Stimulated activated CD4-positive, alpha-beta T cell treated with anti-CD3 and anti-CD28 coated beads, TNF-alpha, amount 100 ng/mL, for 48 hours (primary cell): Measurements from ENCODE around the gene KNSTRN.

Experiments used
- DNase-seq, 3 donors: peaks; one replicate each; pipeline ENCODE4 v3.0.0-alpha.2; 2020; ENCODE audit warnings: low read depth in 3 of 3

Gene KNSTRN

DNA sequence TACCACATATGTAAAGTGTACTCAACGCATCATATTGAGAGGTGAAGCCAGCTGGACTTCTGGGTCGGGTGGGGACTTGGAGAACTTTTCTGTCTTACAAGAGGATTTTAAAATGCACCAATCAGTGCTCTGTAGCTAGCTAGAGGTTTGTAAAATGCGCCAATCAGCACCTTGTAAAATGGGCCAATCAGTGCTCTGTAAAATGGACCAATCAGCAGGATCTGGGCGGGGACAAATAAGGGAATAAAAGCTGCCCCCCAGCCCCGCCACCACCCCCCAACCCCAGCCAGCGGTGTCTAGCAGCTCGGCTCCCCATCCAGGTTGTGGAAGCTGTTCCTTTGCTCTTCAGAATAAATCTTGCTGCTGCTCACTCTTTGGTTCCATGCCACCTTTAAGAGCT is 16.8 kb downstream of the KNSTRN start:
- no peak for DNase-seq

- DNase-seq, result peak; percentile 85 to 89 (median 86)
These were observed 23.2 kb downstream of the KNSTRN start, which contains the start of gene IVD for GRCh38 chr15:40405501-40406381. IVD (plus strand) TSS chr15:40405795; CDS start chr15:40405828, 33 bp downstream.

GRCh38 chr15:40407330-40407990 is 24.9 kb downstream of the KNSTRN start:
- DNase-seq, result no peak

- no peak for DNase-seq
These were observed 26.8 kb downstream of the KNSTRN start for GRCh38 chr15:40409366-40409765.

DNA sequence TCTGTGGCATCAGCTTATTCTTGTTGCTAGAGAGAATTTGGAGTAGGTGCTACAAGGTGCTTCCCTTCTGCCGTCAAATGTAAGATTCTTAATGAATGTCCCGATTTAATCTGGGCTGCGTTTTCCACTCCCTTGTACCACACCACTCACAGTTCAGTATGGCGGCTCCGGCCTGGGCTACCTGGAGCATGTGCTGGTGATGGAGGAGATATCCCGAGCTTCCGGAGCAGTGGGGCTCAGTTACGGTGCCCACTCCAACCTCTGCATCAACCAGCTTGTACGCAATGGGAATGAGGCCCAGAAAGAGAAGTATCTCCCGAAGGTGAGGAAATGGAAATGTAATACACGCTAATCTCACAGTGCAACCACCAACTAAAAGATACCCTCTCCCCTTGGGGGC is 28.0 kb downstream of the KNSTRN start:
- no peak for DNase-seq

DNA sequence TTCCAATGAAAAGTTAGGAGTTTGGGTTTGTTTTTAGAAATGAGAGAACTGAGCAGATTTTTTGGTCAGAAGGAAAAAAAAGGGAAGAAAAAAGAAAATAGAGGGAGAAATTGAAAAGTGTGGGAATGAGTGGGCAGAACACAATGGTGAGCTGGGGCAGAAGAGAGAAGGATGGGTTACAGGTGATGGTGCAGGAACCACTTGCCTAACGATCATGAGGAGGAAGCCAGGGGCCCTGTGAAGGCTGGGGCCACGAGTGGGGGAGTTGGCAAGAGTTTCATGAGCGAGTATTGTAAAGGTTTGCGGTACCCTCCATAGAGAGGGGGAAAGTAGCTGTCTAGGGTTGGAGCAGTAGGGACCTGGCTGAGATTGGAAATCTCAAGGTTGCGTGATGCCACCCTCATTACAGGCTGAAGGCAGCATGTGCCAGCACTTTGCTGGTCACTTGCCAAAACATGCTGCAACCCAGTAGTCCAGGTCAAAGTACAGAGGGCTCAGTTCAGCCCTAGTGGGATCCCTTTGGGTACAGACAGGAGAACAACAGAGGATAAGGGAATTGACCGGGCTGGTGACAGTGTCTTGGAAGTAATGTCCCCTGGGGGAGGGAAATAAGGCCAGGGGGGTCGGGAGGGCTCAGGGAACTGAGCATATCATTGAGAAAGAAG is 29.7 kb downstream of the KNSTRN start:
- no peak for DNase-seq

DNA sequence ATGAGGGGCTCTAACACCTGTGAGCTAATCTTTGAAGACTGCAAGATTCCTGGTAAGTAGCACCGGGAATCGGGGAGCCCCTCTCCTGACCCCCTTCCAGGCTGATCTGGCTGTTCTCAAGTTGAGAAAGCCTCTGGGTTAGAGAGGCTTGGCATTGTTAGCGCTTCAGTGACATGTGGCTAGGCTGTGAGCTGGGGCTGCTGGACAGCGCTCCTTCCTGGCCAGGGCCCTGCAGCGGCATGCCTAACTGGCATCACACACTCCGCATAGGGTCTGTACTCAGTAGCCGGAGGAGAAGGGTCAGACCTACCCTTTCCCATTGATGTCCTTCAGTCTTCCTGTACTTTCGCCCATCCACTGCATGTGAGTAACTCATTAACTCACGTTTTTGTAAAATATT is 30.5 kb downstream of the KNSTRN start:
- no peak for DNase-seq

DNA sequence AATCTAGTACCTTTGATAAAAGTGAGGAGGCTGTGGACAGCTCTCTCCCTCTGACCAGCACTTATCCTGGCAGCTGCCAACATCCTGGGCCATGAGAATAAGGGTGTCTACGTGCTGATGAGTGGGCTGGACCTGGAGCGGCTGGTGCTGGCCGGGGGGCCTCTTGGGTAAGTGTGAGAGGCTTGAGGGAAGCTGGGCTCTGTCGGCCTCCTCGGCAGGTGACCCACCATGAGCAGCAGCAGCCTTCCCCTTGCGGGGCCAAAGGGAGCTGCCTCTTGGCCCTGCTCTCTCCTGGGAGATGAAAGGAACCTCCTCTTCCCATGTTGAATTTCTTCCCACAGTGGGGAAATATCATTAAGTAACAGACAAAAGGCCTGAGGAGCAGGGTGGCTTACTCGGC is 32.3 kb downstream of the KNSTRN start:
- no peak for DNase-seq

GRCh38 chr15:40415226-40415625 is 32.7 kb downstream of the KNSTRN start:
- no peak for DNase-seq

- no peak for DNase-seq
These were observed 33.5 kb downstream of the KNSTRN start for GRCh38 chr15:40416056-40416455.

- no peak for DNase-seq
These were observed 35.6 kb downstream of the KNSTRN start for GRCh38 chr15:40418126-40418525.

DNA sequence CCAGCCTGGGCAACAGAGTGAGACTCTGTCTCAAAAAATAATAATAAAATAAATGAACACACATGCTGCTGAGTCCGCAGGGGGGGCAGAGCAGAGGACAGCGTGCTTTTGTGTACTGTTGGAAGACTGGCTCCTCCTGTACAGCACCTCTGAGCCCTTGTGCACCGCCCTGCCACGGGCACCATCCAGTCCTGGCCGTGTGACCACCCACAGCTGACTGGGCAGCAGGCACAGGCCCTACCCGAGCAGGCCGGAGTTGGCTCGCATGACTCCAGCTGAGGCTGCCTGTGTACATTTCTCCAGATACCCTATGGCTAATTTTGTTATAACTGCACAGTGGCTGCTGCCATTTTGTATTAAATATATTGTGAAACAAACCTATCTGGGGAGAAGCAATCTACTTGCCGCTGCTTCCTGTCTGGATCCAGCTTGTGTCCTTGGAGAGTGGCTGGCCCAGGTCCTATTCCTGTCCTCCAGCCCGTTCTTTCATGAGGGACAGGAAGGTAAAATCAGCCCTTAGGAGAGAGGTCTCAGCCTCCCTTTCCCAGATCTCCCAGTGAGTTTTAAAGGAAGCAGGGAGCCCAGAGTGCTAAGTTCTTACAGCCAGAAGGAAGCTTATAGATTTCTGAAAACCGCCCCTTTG is 37.7 kb downstream of the KNSTRN start:
- DNase-seq, result no peak

DNA sequence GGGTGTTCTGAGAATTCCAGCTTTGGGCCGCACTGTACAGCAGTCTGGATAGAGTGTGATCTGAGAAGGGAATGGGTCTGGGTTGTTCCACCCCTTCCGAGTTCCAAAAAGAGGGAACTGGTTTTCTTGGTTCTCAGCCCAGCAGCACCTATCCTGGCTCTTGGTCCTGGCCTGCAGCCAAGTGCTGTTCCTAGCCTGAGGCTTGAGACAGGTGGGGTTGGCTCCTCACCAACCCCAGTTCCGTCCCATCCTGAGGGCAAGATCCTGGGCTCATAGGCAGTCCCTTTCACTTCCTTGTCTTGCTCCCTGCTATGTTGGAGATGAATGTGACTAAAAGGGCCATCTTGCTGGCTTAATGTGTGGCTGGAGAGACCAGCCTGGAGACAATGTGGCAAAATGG is 38.3 kb downstream of the KNSTRN start:
- DNase-seq, result no peak

GRCh38 chr15:40421246-40422157 is 39.0 kb downstream of the KNSTRN start:
- peak; percentile 67 to 74 (median 70) for DNase-seq

DNA sequence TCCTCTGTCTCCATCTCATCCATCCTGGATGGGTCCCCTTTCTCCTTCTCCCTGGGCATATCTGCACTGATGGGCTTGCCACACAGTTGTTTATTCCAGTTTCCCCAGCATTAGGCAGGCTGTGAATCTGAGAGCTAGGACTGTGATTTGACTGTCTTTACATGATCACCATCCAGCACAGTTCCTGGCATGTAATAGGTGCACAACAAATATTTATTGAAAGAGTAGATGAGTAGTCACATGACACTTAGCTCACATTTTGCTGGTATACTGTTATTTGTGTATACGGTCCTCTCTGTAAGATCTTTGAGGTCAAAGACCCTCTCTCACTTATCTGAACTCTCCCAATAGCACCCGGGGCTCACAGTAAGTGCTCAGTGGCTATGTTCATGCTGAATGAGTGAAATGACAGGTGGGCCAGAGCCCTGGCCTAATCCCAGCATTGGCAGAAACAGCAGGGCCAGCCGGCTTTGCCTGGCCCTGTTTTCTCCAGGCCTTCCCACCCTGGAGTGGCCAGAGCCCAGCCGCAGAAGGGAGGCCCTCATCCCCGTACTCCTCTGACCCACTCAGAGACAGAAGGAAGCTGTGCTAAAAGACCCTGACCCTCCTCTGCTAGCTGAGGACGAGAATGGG is 42.1 kb downstream of the KNSTRN start:
- no peak for DNase-seq

DNA sequence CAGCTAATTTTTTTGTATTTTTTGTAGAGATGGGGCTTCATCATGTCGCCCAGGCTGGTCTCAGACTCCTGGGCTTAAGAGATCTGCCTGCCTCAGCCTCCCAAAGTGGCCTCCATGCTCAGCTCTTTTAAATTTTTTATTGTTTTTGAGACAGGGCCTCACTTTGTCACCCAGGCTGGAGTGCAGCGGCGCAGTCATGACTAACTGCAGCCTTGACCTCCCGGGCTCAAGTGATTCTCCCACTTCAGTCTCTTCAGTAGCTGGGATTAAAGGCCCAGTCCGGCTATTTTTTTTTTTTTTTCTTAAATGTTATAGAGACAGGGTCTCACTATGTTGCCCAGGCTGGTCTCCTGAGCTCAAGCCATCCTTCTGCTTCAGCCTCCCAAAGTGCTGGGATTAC is 43.2 kb downstream of the KNSTRN start:
- no peak for DNase-seq

DNA sequence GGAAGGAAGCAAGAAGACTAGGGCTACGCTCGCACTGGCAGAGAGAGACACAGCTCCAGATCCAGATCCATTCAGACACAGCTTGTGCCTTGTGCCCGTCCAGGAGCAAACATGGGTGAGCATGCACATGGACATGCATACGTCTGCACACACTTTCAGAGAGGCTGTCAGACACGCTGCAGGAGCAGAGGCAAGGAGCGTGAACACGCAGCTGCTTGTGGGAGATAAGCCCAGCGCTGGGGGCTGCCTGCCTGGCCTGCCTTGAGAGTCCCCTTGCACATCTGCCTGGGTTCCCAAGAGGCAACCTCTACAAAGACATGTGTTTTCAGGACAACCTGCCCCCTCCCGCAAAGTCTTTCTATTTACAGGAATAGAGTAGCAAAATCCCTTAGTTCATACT is 44.7 kb downstream of the KNSTRN start:
- DNase-seq, result no peak

DNA sequence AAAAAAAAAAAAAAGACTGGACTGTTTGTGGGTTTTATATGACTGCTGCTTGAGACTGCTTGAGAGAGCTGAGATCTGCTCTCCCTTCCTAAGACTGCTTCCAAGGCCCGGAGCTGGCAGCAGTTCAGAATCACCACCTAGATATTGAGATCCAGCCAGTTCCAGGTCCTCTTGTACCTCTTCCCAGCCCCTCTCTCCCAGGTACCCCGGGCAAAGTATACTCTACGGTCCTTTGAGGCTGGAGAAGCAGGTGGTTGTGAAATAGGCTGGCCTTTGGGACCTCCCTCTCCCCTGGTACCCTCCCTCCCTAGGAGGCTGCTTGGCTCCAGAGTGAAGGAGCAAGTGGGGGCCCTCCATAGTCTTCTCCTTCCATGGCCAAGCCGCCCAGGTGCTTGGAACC is 45.7 kb downstream of the KNSTRN start:
- DNase-seq, result no peak

DNA sequence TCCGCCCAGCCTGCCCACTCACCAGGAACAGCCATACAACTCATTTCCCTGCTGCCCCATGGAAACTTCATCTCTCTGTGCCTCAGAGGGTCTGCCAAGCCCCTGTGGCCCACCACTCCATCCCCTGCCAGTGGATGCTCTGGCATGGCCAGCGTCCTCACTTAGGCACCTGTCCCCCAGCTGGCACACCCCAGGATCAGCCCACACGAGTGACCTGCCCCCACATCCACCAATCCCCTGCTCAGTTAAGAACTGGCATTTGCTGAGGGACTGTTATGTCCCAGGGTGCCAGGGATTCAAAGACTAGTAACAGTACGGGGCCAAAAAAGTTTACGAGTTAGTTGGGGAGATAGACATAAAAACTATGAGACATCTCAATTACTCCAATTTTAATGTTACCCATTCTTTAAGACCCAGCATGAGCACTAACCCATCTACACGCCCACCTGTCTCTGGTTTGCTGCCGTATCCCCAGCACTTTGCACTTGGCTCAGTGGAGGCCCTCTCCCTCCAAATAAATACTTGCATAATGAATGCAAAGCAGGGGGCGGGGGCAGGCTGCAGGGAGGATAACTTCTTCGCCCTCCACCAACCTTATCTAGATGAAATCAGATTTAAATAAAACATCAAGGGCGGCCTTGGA is 46.7 kb downstream of the KNSTRN start:
- no peak for DNase-seq

- DNase-seq, result no peak
These were observed 47.8 kb downstream of the KNSTRN start for GRCh38 chr15:40430271-40430805.
